Amniotic stem cell (primary cell): ENCODE results near the gene PTTG1IP2.
"Not testable (repeated sequence)": the region's sequence is repeated elsewhere in the genome, so short reads cannot be mapped to it uniquely, and the experiment has no call there.

ENCODE experiments used
- DNase-seq: peaks from one replicate; lab custom pipeline; 2025; lab: John Stamatoyannopoulos, UW

The PTTG1IP2 gene

GRCh38 chr7:90469554-90469953 lies at the start of gene PTTG1IP2:
TSS of gene PTTG1IP2 (plus strand) at chr7:90469639. CDS start at chr7:90469787, 148 bp downstream.
- no peak for DNase-seq

- no peak for DNase-seq
Observed at GRCh38 chr7:90421651-90422050, 47.8 kb upstream of the PTTG1IP2 start.

DNA sequence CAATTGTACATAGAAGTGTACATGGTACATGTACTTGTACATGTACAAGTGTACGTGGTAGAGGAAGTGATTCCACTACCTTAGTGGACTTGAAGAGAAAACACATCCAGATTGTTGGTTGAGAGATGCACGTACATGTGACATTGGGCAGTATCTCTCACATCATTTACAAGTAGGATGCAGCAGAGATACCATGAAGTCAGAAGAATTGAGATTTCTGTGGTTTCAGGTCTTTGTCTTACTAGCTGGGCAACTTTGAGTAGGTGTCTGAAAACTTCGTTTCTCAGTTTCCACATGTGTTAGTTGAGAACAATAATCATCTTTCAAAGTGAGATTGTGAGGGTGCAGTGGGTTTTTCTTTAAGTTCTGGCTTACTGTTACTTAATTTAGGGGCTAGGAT lies 44.7 kb upstream of the PTTG1IP2 start:
- no peak for DNase-seq

DNA sequence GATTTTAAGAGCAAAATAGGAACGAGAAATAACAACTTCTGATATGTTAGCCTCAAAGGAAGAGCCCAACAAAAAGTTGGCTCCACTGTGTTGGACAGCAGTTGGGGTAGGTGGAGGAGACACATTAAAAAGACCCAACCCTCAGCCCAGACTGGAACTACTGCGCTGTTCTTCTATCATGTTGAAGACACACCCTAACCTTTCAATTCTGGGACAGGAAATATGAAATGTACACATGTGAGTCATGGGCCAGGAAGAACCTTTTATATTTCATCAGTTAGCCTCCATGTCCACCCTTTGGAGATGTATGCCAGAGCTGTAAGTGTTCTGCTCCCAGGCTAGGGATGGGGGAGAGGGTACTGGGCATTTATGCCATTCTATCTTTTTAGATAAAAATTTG lies 44.1 kb upstream of the PTTG1IP2 start:
- no peak for DNase-seq

GRCh38 chr7:90430614-90431460 lies 38.6 kb upstream of the PTTG1IP2 start:
- DNase-seq: no peak

GRCh38 chr7:90432752-90433151 lies 36.7 kb upstream of the PTTG1IP2 start:
- DNase-seq: no peak

DNA sequence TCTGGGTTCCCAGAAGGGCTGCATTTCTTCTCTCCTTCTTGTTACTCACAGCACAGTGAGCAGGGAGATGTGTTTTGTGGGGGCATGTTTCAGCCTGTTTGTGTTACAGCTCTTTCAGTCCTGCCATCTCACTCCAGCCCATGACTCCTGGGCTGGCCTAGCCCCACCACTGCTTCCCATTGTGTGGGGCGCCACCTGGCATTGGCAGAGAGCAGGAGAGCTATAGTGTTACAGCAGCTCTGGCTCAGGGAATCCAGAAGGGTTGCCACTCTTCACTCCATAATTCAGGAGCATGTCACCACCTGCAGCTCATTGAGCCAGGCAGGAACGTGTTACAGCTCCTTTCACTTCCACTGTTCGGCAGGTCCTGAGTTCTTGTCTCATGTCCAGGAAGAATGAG lies 36.2 kb upstream of the PTTG1IP2 start:
- no peak for DNase-seq

DNA sequence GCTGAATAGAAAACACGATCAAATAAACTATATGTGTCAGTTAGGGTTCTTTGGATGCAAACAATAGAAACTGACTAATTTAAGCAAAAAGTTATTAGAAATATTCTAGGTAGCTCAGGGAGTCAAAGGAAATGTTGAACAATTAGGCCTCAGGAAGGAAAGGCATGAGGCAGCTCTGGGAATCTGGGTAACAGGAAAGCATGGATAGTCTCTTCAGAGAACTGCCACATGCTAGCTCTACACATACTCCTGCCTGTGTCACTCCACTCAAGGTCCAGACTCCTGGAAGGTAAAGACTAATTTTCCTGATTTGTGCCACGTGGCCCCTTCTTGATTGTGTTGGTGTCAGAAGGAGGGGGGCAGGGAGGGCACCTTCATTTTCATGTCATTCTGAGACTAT lies 23.8 kb upstream of the PTTG1IP2 start:
- no peak for DNase-seq

DNA sequence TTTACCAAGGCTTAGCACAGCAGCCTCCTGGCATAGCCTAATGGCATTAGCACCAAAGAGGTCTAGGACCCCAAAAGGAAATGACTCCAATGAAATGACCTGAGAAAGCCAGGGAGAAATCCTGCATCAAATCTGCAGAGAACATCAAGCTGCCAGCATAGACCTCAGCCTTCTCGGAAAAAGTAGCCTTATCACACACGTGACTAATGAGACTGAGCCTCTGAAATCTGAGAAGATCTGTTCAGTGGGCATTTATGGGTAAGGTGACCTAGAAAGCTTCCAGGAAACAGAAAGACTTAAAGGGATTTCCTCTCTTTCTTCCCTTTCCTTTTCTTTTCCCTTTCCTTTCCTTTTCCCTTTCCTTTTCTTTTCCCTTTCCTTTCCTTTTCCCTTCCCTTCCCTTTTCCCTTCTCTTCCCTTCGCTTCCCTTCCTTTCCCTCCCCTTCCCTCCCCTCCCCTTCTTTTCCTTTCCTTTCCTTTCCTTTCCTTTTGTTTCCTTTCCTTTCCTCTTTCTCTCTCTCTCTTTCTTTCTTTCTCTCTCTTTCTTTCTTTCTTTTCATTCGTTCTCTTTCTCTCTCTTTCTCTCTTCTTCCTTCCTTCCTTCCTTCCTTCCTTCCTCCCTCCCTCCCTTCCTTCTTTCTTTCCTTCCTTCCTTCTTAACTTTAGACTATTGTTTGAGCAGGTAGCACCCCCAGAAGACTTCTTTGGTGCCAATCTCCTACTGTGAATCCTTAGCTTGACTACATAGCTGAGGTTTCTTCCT lies 23.1 kb upstream of the PTTG1IP2 start:
- no peak for DNase-seq

- no peak for DNase-seq
Observed at GRCh38 chr7:90453259-90453891, 16.1 kb upstream of the PTTG1IP2 start.

- no peak for DNase-seq
Observed at GRCh38 chr7:90453931-90454330, 15.5 kb upstream of the PTTG1IP2 start.

DNA sequence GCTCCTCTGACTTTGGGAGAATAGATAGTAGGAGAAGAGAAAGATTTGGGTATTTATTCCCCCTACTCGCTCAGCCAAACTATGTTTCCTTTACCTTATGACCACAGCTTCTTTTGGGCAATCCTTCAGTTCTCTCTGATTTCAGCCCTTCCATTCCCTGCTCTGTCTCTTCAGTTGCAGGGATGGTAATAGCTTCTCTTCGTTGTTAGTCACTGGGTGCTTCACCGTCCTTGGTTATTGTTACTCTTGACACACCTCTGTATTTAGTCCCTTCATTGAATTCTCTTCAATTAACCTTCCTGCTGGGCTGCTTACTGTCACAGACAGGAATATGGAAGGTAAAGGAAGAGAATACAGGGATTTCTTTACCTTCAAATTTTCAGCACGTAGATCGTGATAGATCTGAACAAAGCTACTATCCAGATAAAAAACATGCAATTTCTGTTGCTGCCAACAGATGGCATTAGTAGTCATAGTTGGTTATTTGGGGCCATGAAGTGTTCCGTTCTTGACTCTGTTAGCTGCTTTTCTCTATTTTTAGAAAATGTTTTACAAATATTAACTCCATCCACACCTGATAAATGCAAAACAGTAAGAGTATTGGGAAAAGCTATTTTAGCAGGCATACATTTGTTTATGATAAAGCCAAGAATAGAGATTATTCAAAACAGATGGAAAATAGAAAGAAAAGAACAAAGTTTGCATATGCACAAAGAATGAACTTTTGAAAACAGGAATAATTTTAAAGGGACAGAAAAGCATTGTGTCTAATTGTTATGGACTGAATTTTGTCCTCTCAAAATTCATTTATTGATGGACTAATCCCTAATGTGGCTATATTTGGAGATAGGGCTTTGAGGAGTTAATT lies 14.0 kb upstream of the PTTG1IP2 start:
- DNase-seq: peak; percentile 11

DNA sequence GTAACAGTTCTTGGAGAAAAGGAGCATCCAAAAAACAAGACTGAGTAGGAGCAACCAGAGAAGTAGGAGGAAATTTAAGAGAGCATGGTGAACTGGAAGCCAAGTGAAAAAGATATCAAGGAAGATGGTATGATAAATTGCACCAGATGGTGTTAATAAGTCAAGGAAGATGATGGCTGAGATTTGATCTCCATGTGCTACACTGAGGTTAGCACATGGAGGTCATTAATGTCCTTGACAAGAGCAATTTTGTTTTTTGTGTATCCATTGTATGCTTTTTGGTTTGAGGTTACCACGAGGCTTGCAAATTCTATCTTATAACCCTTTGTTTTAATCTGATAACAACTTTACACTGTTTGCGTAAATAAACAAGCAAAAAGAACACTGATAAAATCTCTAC lies 11.3 kb upstream of the PTTG1IP2 start:
- no peak for DNase-seq

- DNase-seq: no peak
Observed at GRCh38 chr7:90459888-90460287, 9.6 kb upstream of the PTTG1IP2 start.

DNA sequence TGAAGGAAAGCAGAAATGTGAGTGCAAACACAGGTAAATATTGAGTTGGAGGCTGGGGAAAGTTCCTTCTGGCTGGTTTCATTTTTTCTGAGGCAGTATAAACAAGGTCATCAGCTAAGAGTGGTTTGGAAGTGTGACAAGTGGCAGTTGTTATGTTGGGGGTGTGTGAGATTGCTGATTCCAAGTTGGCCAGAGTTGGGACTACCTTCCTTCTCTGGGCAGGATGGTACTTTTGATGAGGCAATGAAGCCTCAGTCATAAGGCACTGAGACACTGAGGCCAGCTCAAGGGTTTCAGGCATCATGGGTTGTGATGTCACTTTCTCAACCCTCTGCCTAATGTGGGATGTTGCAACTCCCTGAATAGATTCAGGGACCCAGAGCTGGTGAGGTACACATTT lies 8.2 kb upstream of the PTTG1IP2 start:
- no peak for DNase-seq

DNA sequence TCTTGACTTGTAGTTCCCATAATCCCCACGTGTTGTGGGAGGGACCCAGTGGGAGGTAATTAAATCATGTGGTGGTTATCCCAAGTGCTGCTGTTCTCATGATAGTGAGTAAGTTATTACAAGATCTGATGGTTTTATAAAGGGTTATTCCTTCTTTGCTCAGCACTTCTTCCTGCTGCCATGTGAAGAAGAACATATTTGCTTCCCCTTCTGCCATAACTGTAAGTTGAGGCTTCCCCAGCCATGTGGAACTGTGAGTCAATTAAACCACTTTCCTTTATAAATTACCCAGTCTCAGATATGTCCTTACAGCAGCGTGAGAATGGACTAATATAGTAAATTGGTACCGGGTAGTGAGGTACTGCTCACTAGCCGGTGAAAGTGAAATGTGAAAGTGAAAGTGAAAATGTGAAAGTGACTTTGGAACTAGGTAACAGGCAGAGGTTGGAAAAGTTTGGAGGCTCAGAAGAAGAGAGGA lies 6.2 kb upstream of the PTTG1IP2 start:
- not testable (repeated sequence) for DNase-seq

DNA sequence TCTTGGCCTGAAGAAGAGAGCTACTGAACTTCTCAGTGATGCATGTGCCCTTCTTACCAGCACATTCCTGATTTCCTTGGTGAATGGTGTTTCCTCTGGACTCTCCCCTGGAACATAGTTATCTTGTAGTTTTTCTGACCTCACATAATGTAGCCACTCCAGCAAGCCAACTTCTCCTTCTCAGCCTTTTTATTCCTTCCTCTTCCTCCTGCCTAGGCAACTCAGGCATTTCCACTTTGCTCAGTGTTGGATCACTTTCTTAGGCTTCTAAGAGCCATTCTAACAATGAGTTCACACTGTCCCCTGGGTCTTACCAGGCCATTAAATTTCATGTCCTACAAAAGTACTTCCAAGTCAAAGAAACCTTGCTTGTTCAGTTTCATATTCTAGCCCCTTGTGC lies 3.6 kb upstream of the PTTG1IP2 start:
- no peak for DNase-seq

GRCh38 chr7:90472805-90473540 lies 3.5 kb downstream of the PTTG1IP2 start:
- DNase-seq: no peak

DNA sequence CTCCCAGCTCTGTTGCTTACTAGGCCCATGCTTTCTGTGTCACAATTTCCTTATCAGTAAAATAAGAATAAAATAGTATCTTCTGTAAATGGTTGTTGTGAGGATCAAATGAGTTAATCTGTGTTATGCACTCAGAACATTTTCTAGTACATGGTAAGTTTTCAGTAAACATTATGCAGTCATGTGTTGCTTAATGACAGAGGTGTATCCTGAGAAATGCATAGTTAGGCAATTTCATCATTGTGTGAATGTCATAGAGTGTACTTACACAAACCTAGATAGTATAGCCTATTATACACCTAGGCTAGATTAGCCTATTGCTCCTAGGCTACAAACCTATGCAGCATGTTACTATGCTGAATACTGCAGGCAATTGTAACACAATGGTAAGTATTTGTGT lies 4.4 kb downstream of the PTTG1IP2 start:
- no peak for DNase-seq

DNA sequence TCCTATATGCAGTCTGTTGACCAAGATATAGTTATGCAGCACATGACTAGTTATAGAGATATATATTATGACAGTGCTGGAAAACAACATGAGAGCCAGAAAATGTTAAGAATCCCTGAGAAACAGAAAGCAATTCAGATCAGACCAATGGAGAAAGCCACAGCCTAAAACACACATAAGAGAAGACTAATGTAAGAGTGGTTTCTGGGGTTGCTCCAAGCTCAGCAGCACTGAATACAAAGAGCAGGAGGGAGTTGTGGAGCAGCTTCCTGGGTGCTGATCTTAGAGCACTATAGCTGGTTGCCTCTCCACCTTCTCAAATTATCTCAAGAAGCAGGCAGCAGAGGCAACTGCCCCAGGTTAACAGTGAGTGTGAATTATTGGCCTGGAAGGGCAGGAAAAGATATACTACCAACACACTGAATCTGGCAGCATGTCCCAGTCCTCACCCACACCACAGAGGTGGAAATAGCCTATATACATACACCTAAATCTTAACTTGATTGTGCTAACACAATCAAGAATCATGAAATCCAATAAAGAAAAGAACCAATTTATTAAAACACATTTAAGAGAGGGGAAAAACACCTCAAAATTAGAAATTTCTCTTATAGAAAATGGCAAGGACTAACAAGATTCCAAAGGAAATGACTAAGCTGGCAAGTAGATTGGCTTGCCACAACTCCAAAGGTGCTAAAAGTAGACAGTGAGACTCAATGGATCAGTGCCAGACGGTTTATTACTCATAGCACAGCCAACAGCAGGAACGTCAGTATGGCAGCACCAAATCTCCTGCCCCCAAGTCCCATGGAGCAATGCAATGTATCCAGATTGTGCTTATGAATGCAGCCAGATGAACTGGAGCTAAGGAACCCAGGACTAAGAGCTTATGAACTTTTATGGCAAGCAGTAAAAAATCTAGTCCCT lies 5.1 kb downstream of the PTTG1IP2 start:
- no peak for DNase-seq
